ENCODE data around the gene GPN2.
"Not testable (repeated sequence)": the region's sequence is repeated elsewhere in the genome, so short reads cannot be mapped to it uniquely, and the experiment has no call there.

GPN2 gene

GRCh38 chr1:26900815-26901511 is 10.9 kb upstream of the GPN2 start:
- no peak for DNase-seq

DNA sequence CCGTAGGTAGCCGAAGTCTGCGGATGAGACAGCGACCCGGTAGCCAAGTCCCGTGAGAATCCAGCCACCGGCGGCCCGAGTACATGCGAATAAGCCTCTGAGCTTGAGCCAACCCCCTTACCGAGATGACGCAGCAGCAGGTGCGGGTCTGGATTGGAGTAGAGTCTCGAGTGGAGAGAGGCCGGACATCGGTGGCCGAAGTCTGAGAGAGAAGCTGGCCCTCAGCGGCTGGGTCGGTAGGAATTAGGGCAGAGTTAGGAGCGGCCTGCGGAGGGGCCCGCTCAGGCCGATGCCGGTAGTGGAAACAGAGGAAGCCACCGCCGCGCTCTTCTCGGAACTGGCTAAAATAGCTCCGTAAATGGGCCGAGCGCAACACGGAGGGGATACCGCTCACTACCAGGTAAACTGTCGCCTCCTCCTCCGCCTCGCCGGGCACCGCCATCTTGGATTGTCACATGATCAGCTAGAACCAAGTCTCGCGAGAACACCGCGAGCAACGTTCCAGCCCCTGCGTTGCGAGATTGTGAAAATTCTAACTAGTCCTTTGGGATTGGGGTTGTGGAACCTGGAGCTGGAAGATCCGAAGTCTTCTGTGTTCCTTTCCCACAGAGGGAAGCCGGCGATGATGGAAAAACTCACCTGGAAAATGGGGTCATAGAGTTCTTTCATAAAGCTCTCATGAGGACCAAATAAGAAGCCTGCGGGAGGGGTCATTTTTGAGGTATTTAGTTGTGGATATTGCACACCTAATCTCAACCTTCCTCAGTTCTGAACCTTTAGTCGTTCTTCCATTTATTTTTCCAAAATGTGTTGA is 10.1 kb upstream of the GPN2 start, which contains the start of gene GPATCH3:
TSS of gene GPATCH3 (minus strand) at position 467 of the 814 bp plus-strand sequence. CDS start at position 442, 25 bp downstream.
- DNase-seq: peak; percentile 11 to 90 (median 74)

- no peak for DNase-seq
Observed at GRCh38 chr1:26897351-26897750, 7.3 kb upstream of the GPN2 start.

- no peak for DNase-seq
Observed at GRCh38 chr1:26894263-26894662, 4.2 kb upstream of the GPN2 start.

GRCh38 chr1:26890467-26890796 is 349 bp upstream of the GPN2 start:
- peak in 2 of 51 donors; percentile 39 to 43 for DNase-seq

DNA sequence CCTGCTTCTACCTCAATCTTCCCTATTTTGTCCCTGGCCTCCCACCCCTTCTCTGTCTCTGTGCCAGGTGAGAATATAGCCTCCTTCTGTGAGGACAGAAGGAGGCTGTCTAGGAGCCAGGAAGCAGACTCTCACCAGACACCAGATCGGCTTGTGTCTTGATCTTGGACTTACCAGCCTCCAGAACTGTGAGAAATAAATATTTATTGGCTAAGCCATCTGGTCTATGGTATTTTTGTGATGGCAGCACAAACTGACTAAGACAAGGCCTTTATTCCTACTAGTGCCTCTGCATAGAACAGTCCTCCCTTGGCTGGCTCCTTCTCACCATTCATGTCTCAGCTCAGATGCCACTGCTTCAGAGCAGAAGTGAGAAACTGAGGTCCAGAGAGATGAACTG is 1.9 kb downstream of the GPN2 start:
- DNase-seq: no peak

GRCh38 chr1:26887125-26887524 is 3.0 kb downstream of the GPN2 start:
- DNase-seq: no peak

- no peak for DNase-seq
Observed at GRCh38 chr1:26882696-26883463, 7.2 kb downstream of the GPN2 start.

GRCh38 chr1:26881611-26882010 is 8.5 kb downstream of the GPN2 start:
- DNase-seq: not testable (repeated sequence)

DNA sequence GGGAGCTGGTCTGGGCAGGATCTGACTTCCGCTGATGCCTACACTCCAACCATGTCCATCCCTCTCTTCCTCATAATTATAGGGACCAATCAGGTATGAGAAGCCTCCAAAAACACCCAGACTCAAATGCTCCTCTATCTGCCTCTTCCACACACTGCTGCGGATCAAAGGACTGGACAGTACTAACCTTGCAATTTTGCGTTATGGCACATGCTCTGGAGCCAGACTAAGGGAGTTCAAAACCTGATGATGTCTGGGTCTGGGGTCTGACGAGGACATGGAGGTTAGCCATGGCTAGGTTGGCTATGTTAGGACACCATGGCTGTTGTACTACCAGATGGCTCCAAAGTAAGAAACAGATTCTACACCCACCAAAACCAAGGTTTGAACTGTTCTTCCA is 10.3 kb downstream of the GPN2 start:
- DNase-seq: no peak

DNA sequence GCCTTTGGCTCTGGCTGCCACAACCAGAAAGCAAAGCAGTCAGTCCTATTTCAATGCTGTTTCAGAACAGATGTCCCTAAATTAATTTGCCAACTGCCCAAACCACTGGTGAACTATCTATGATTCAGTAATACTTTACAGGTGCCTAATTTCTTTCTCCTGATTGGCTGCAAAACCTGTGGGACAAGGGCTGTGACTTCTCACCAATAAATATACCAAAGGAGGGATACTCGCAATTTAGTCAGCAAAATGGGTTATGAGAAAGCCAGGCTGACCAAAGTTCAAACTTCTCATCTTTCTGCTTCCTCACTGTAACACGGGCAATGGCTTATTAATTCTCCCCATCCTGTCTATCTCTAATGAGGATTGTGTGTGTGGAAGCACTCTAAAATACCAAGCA is 12.8 kb downstream of the GPN2 start:
- DNase-seq: no peak

DNA sequence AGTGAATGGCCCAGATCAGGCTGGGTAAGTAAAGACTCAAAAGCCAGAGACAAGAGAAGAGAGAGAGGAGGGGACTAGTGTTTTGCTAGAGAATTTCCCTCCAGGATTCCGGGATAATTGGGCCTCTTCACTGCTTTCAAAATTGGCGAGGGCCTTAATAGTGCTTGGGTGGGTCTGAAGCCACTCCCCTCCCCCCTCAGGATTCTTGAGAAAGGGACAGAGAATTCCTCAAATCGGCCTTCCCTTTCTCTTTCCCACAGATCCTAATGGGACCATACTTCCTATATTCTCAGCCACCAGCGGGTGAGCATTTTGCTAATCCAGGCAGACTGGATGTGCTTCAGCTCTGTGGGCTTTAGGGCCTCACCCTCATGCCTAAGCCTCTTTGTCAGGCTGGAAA is 15.2 kb downstream of the GPN2 start:
- no peak for DNase-seq

GRCh38 chr1:26873097-26873496 is 17.0 kb downstream of the GPN2 start:
- DNase-seq: not testable (repeated sequence)

- DNase-seq: peak; percentile 31 to 99 (median 95)
Observed at GRCh38 chr1:26864610-26865480, 25.2 kb downstream of the GPN2 start.

DNA sequence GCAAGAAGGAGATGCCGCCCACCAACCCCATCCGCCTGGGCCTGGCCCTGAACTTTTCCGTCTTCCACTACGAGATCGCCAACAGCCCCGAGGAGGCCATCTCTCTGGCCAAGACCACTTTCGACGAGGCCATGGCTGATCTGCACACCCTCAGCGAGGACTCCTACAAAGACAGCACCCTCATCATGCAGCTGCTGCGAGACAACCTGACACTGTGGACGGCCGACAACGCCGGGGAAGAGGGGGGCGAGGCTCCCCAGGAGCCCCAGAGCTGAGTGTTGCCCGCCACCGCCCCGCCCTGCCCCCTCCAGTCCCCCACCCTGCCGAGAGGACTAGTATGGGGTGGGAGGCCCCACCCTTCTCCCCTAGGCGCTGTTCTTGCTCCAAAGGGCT is 26.4 kb downstream of the GPN2 start:
- no peak for DNase-seq

- DNase-seq: peak in 2 of 51 donors; percentile 32
Observed at GRCh38 chr1:26862781-26863684, 27.1 kb downstream of the GPN2 start, which contains the start of gene SFN. TSS of gene SFN (plus strand) at chr1:26863149. CDS start at chr1:26863213, 64 bp downstream.

- DNase-seq: peak in 6 of 51 donors; percentile 8 to 58 (median 25)
Observed at GRCh38 chr1:26861889-26862378, 28.1 kb downstream of the GPN2 start.

DNA sequence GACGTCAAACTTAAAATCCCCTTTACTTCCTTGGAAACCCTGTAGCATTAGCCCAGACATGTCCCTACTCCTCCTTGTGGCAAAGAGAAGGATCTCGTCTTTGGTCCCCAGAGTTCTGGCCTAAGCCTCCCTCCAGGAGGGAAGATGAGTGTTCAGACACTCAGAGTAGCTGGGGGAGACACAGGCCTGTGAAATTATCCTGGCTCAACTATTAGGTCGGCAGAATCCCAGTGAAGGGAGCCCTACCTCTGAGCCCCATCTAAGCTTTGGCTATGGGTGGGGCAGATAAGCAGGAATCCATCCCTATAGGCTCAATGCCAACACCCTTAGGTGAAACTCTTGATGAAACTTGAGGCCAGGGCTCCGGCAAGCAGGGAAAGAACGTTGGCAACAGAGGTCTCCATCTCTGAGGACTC is 28.8 kb downstream of the GPN2 start:
- DNase-seq: no peak

GRCh38 chr1:26858891-26859640 is 31.0 kb downstream of the GPN2 start:
- no peak for DNase-seq

All from hypothalamus (tissue), 51 donors.